COLO668 (cell line): ENCODE measurements around the gene TYK2.
"Not testable (repeated sequence)": the region's sequence is repeated elsewhere in the genome, so short reads cannot be mapped to it uniquely, and the experiment has no call there.

ENCODE experiments used
- DNase-seq: peaks from one replicate; lab custom pipeline; 2025; ENCODE audit not compliant: unreplicated experiment; lab: John Stamatoyannopoulos, UW

TYK2 gene

DNA sequence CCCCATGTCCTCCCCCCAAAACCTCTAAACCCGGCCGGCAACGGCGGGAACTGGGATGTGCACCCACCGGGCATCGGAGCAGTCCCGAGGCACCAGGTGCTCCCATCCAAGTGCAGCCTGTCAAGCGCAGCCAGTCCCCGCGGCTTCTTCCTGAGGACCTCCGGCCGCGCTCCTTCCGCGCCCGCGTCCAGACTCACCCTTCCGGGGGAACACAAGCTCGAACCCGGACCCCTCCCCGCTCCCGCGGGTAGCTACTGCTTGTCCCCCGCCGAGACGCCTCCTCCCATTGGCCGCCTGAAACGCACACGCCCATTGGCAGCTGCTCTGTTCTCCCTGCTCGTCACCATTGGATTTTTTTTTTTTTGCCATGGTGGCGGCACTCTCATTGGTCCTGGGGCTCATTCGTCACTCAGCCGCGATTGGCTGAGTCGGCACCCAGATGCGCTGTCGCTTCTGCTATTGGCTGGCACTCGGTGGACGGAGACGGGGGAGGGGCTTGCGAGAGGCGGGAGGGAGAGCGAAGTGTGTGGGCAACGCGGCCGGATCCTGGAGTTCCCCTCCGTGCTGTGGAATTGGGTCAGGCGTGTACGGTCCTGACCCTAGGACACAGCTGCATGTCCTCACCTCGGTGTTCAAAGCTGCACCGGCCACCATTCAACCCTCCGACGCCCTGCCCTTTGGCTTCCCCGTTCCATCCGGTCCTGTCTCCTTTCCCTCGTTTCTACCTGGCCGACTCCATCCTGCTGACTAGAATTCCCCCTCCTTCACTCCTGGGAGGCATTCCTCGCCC, at the start of gene TYK2:
TSS of gene TYK2 (minus strand) at position 260 of the 790 bp plus-strand sequence. CDS start 2,166 bp downstream, outside the sequence.
- DNase-seq, result peak; percentile 97

DNA sequence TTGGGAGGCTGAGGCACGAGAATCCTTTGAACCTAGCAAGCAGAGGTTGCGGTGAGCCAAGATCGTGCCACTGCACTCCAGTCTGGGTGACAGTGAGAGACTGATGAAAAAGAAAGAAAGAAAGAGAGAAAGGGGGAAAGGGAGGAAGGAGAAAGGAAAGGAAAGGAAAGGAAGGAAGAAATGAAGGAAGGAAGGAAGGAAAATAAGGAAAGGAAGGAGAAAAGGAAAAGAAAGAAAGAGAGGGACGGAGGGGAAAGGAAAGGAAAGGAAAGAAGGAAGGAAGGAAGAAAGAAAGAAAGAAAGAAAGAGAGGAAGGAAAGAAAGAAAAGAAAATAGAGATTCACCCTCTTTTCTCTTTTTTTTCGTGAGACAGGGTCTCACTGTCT, 48.6 kb upstream of the TYK2 start:
- DNase-seq, result no peak

DNA sequence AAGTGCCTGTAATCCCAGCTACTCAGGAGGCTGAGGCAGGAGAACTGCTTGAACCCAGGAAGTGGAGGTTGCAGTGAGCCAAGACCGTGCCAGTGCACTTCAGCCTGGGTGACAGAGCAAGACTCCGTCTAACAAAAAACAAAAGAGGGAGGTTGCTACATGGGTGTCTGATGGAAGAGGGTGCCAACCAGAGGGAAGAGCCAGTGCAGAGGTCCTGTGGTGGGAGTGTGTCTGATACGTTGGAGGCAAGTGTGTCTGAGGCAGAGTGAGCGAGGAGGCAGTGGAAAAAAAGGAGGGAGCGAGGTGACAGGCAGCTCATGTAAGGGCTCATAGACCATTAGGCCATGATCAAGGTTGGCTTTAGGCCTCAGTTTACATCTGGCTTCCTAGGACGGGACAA, 46.8 kb upstream of the TYK2 start:
- DNase-seq, result no peak

DNA sequence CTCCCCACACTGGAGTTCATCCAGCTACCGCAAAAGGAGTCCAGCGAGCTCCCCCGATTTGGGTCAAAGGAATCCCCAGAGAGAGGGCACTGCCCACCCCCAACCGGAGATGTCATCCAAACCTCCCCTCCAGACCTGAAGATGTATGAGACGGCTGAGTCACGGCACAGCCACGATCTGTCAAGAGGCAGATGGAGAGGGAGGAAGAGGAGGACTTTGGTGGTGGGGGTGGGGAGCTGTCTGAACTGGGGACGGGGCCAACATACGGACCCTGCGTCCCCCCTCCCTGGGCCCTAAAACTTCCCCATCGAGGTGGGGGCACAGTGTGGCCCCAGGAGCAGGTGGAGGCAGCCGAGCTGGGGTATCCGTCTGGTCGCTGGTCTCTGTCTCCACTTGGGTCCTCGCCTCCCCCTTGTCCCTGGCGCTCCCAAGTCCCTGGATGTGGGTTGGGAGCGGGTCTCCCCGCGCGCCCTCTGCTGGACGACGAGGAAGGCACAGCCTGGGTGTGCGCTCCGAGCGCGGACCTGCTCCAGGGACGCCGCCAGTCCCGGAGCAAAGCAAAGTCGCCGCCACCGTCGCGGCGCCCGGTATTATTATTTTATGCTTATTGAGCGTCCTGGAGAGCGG, 43.8 kb upstream of the TYK2 start:
- peak; percentile 75 for DNase-seq

DNA sequence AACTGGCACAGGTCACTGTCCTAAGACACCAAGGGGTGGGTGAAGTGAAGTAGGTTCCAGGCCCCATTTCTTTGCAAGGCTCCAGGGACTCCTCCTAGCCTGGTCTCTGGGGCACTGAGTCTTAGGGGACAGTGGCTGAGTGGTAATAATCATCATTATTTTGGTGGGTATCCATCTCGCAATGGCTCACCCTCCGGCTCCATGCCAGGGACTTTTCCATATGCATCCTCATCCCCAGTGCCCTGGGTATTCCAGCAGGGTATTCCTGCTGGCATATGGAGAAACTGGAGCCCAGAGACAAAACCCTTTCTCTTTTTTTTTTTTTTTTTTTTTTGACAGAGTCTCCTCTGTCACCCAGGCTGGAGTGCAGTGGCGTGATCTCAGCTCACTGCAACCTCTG, 42.5 kb upstream of the TYK2 start:
- DNase-seq, result no peak

DNA sequence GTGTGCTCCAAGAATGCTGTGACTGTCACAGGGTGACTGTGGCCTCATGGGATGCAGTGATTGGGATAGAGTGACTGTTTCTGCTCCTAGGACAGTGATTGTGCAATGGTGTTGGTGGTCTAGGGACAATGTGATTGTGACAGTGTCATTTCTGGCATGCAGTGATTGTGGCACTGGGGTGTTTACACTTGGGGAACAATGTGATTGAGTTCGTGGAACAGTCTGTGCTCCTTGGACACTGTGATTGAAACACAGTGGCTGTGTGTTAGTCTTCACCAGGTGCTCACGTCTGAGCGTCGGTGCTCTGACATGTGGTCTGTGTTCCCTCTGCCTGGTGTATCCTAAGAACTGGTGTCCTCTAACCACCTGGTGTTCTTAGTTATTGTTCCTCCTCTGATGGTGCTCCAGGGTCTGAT, 41.7 kb upstream of the TYK2 start:
- no peak for DNase-seq

DNA sequence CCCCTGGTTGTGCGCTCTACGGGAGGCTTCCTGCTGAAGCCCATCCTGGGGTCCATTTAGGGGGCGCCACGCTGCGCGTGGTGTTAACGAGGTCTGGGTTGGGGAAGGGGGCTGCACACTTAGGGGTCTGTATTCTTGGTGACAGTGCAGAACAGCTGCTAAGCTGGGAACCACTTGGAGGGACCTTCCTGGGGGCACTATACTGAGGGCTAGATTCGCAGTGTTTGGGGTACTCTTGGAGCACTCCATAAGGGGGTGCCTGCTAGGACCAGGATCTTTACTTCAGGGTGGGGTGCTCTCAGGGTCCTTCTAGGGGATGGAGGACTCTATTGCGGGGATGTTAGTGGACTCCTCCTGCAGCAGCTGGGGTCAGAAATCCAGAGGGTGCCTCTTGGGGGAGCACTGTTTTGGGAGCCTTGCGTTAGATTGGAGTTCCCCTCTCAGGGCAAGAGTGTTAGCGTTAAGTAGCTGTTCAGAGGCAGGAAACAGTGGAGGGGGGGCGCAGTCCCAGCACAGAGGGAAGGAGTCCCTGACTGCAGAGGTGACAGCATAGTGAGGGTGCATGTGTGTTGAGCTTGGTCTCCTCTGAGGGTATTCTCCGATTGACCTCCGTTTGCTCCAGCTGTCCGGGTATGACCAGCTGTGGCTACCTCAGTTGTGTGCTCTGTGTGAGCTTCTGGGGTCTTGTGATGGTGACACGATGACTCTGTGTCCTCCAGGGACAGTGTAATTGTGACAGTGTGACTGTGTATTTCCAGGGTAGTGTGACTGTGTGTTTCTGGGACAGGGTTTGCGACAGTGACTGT, 41.1 kb upstream of the TYK2 start:
- no peak for DNase-seq

DNA sequence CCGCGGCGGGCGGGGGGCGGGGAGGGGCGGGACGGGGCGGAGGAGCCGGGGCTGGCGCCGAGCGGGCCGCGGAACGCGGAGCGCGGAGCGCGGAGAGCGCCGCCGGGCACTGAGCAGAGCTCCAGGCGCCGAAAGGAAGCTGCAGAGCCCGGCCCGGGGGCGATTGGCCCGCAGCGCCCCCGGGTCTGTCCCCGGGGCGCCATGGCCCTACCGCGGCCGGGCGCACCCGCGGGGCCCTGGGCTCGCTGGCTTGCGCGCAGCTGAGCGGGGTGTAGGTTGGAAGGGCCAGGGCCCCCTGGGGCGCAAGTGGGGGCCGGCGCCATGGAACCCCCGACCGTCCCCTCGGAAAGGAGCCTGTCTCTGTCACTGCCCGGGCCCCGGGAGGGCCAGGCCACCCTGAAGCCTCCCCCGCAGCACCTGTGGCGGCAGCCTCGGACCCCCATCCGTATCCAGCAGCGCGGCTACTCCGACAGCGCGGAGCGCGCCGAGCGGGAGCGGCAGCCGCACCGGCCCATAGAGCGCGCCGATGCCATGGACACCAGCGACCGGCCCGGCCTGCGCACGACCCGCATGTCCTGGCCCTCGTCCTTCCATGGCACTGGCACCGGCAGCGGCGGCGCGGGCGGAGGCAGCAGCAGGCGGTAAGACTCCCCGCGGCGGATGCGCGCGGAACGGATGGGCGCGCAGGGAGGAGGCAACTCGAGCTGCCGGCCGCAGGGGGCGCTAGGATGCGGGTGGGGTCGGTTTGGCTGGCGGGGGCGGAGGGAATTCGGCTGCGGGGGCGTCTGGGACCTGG, 40.3 kb upstream of the TYK2 start, which contains the start of gene PDE4A:
TSS of gene PDE4A (plus strand) at position 95 of the 796 bp plus-strand sequence. CDS start at position 322, 227 bp downstream.
- DNase-seq, result peak; percentile 43

DNA sequence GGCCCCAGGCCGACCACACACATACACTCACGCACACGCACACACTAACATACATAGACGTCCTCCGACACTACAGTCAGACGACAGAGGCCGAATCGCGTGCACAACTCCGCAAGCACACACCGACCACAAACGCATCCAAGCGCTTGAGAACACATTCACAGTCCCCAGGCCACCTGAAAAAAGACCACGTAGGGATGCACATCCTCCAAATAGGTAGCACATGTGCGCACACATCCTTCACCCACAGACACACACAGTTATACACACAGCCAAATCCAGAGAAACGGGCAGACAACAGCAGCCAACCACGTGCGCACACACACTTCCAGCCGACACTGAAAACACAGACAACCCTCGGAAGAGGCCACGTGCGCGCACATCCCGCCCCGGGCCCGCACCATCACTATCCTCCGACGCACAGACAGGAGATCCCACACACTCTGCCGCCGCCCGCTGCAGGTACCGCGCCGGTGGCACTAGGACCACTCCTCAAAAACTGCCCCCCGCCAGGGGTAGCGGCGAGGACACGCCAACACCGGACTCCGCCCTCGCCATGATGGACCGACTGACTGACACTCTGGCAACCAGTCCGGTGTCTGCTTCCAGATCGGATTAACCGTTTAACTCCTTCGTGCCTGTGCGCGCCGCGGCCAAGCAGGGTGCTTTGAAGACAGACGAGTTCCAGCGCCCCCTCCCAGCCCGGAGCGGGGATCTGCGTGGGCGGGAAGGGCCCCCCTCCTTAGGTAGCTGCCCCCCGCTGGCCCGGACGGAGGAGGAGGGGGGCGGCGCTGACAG, 39.5 kb upstream of the TYK2 start:
- DNase-seq, result no peak

DNA sequence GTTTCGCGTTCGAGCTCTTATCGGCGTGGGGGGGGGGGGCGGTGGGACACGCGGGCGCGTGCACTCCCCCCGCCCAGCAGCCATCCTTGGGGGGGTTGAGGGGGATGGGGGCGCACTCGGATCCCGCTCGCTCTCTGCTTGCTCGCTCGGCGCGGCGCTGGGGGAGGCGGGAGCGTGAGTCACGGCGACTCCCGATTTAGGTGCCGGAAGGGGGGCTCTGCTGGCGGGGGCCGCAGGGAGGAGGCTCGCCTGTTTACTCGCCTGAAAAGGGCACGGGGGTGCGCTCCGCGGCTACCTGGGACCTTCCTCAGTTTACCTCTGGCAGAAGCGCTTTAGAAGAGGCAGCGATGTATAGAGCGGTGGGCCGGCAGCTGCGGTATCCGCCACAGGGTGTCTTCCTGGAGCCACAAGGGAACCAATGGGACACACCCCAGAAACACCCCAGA, 38.9 kb upstream of the TYK2 start:
- DNase-seq, result no peak

DNA sequence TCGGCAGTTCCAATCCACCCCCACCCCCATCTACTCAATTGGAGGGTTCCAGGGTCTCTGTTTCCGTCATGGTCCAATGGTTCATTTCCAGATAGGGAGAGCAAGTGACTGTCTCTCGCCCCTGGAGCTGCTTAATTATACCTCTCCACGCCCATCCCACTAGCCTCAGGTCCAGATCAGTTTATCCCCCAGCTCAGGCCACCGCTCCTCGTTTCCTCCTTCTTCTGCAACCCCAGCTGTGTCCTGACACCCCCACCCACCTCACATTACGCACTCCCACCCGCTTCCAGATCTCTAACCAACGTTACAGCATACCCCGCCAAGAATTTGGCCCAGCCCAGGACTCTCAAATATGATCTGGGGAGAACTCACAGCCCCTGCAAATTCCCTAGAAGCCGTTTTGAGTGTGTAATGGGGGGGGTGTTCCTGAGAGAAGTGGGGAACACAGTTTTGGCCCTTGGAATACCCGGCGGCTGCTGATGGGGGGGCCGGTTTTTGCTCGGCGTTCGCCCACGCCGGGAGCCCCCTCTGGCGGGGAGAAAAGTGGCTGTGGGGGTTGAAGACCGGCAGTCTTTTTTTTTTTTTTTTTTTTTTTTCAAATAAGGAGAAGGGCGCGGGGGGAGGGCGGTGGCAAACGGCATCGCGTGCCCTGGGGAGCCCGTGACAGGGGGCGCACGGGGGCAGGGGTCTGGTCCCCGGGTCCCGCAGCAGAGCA, 38.3 kb upstream of the TYK2 start:
- no peak for DNase-seq

DNA sequence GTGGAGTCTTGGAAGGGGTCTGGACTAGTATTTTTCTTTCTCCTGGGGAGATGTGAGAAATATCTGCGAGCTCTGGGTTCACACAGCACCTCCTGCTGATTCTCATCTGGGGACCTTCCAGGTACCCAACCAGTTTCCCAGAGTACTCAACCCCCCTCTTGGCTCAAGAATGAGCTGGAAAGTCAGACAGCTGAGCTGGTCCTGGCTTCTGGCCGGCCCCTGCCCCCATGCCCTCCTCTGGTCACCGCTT, 37.8 kb upstream of the TYK2 start:
- DNase-seq, result no peak

DNA sequence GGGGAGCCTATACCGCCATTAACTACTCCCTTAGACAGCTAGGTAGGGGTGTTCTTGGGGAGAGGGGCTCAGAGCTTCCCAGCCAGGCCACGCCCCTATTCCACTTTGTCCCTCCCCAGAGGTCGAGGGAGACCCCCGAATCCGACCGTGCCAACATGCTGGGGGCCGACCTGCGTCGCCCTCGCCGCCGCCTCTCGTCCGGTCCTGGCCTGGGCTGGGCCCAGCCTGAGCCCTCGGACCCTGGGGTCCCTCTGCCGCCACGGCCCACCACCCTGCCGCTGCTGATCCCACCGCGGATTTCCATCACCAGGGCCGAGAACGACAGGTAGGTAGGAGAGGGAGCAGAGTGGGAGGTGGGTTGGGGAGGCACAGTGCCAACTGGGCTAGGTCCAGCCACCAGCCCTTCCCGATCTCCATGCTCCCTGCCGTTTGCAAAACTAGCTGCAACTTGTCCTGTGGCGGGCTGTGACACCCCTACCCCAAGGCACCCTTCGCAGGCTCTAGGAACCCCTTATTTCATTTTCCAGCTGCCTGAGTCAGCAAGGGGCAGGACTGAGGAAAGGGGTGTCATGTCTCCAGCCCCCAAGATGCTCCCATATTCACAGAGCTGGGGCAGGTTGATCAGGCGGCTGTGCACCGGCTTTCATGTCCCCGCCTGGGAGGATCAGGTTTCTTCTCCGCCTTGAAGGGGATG, 37.3 kb upstream of the TYK2 start:
- no peak for DNase-seq

DNA sequence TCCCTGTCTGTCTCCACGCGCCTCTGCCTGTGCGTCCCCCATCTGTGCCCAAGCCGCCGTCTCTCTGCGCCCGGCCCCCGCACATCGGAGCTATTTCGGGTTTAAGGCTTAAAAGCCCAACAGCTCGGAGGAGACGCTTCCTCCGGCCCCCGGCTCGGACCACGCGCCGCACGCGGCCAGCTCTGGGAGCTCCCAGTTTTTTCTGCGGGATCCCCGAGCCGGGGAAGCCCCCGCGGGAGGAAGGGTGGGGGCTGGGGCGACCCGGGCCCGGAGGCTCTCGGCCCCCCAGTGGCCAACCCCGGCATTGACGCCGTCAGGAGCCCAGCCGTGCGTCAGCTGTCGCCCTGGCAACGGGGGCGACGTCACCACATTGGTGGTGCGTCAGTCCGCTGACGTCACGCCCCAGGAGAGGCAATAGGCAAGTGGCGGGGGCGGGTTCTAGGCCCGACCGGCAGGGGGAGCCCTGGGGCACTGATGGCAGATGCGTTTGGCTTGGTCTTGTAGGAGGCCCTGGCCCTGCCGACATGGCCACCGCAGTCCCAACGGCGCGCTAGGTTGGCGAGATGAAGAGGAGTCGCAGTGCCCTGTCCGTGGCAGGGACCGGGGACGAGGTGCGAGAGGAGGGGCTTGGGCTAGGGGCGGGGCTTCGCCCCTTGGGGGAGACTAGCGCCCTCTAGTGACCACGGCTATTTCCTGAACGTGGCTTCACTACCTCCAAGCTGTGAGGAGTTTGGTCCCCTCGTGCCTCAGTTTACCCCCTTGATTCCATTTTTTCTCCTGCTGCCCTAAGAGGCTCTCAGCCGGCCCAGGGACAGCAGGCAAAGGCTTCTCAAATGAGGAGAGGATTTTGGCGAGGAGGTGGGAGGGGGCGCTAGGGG, 36.2 kb upstream of the TYK2 start:
- peak; percentile 90 for DNase-seq

DNA sequence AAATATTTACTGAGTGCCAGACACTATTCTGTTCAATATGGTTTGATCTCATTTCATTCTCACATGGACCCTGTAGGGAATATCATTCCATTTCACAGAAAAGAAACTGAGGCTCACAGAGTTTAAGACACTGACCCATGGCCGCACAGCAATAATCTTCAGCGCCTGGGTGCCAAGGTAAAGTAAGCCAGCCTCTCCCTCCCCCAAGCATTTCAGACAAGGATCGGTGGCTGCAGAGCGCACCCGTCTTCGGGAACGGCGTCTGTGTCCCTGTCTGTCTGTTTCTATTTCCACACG, 35.7 kb upstream of the TYK2 start:
- DNase-seq, result no peak

DNA sequence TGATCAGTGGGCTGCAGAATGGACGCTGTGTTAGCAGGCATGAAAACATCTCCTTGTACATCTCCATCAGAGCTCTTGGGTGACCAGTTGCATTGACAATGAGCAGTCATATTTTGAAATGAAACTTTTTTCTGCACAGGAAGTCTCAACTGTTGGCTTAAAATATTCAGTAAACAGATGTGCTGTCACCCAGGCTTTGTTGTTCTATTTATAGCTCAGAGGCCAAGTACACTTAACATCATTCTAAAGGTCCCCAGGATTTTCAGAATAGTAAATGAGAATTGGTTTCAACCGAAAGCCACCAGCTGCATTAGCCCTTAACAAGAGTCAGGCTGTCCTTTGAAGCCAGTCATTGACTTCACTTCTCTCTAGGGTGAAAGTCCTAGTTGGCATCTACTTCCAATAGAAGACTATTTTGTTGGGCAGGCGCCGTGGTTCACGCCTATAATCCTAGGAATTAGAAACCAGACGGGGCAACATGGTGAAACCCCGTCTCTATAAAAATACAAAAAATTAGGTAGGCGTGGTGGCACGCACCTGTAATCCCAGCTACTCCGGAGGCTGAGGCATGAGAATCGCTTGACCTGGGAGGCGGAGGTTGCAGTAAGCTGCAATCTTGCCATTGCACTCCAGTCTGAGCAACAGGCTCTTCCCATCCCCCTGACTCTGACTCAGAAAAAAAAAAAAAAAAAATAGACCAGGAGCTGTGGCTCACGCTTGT, 32.0 kb upstream of the TYK2 start:
- DNase-seq, result no peak

DNA sequence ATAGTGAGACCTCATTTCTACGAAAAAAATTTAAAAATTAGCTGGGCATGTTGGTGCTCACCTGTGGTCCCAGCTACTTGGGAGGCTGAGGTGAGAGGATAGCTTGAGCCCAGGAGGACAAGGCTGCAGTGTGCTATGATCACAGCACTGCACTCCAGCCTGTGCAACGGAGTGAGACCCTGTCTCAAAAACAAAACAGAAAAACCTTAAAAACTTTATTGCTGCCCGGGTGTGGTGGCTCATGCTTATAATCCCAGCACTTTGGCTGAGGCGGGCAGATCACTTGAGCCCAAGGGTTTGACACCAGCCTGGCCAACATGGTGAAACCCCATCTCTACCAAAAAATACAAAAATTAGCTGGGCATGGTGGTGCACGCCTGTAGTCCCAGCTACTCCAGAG, 30.9 kb upstream of the TYK2 start:
- not testable (repeated sequence) for DNase-seq
